Esophagus squamous epithelium (tissue), 4 donors: Measurements from ENCODE around the gene NPB.

ENCODE experiments used
- POLR2A ChIP-seq, 4 donors: fragments of 450-650 bp; IDR thresholded peaks; one replicate each; pipeline ENCODE4 v1.6.1; 2017; ENCODE audit warnings: antibody characterized with exemption in 4 of 4, mild to moderate bottlenecking in 4 of 4, moderate library complexity in 3 of 4
- TF ChIP-seq, protein P1 (sequence below), 6 experiments: fragments of 450-650 bp in 4 of 6; fragments of 200-600 bp in 2 of 6; sonication (generic) in 2 of 6; IDR thresholded peaks; one replicate each; pipeline ENCODE4 v1.5.1; 2016 to 2019; ENCODE audit warnings: antibody characterized with exemption in 6 of 6, mild to moderate bottlenecking in 4 of 6, moderate library complexity in 4 of 6

DNA sequence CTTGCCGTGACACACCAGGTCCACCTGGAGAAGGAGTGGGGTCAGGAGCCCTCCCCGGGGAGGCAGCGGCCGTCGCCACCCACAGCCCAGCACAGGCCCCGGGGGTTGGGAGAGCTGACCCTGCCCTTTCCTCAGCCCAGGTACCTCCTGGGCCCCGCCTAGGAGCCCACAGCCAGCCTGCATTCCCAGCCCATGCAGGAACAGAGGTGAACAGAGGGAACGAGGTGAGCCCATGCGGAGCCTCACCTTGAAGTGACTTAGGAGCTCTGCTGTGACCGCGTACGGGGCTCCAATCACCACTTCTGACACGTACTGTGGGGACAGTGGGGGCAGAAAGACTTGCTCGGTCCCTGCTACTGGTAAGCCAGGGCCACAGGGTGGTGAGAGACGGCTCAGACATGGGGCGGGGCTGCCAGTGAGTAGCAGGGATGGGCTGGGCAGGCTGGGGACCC, 3.4 kb downstream of the NPB start:
- no peak for TF ChIP-seq POLR2A (IDR thresholded peaks at IDR 0.05)
- TF ChIP-seq, protein P1, sequence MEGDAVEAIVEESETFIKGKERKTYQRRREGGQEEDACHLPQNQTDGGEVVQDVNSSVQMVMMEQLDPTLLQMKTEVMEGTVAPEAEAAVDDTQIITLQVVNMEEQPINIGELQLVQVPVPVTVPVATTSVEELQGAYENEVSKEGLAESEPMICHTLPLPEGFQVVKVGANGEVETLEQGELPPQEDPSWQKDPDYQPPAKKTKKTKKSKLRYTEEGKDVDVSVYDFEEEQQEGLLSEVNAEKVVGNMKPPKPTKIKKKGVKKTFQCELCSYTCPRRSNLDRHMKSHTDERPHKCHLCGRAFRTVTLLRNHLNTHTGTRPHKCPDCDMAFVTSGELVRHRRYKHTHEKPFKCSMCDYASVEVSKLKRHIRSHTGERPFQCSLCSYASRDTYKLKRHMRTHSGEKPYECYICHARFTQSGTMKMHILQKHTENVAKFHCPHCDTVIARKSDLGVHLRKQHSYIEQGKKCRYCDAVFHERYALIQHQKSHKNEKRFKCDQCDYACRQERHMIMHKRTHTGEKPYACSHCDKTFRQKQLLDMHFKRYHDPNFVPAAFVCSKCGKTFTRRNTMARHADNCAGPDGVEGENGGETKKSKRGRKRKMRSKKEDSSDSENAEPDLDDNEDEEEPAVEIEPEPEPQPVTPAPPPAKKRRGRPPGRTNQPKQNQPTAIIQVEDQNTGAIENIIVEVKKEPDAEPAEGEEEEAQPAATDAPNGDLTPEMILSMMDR (IDR thresholded peaks at IDR 0.05), result no peak
